T-cell (primary cell): Measurements from ENCODE around the gene ROMO1. TPM values are rescaled to one million over a fixed set of nuclear protein-coding genes. Genes with fewer than 3 reads are reported as not detected.
A peak's percentile ranks its signal among the peaks of the same experiment; 100 is the strongest.

ENCODE experiments used
- ATAC-seq, 4 experiments: fragments of 200-7000 bp in 3 of 4; fragments of 150-1000 bp in 1 of 4; cut with Tn5 transposase; replicated peaks in 1 of 4; 1 replicate in 3 of 4; 2 replicates in 1 of 4; pipeline ENCODE4 v1.10.0; 2021; ENCODE audit warnings: moderate library complexity in 3 of 4, mild to moderate bottlenecking in 2 of 4, moderate number of reproducible peaks in 1 of 4
- CTCF ChIA-PET, 2 donors: fragments of 300-600 bp; sonication (Branson Sonifier 250); formaldehyde crosslinking; loops; one replicate each; lab custom pipeline; 2022; ENCODE audit warnings: antibody characterized with exemption in 2 of 2; lab: Charles Lee
- POLR2A ChIA-PET, 2 donors: fragments of 300-600 bp; sonication (Branson Sonifier 250); formaldehyde crosslinking; loops; one replicate each; lab custom pipeline; 2022; ENCODE audit warnings: antibody characterized with exemption in 2 of 2; lab: Charles Lee
- DNase-seq, 35 experiments: peaks; one replicate each; pipeline versions ENCODE4 v3.0.0 to v3.0.0-alpha.2; 2013 to 2023
- H3K27ac ChIP-seq: one replicate; pipeline ENCODE4 v1.5.1; 2013; ENCODE audit warnings: low read length
- H3K27me3 ChIP-seq, 2 experiments: replicated peaks in 1 of 2; 1 replicate in 1 of 2; 2 replicates in 1 of 2; pipeline versions ENCODE4 v1.6.1 to v1.7.0; 2013; ENCODE audit warnings: low read length in 1 of 2, mixed read lengths in 1 of 2; ENCODE audit not compliant: control insufficient read depth in 2 of 2, insufficient read depth in 2 of 2; ENCODE audit errors: extremely low read depth in 1 of 2
- H3K36me3 ChIP-seq, 2 donors: 1 replicate in 1 of 2; 2 replicates in 1 of 2; pipeline versions ENCODE4 v1.6.1 to v1.7.0; 2013; ENCODE audit warnings: low read length in 1 of 2; ENCODE audit not compliant: control insufficient read depth in 2 of 2, insufficient read depth in 1 of 2; ENCODE audit errors: extremely low read depth in 1 of 2
- H3K4me1 ChIP-seq, 2 experiments: 1 replicate in 1 of 2; 2 replicates in 1 of 2; pipeline versions ENCODE4 v1.6.1 to v1.7.0; 2013; ENCODE audit warnings: low read length in 2 of 2, mixed read lengths in 1 of 2; ENCODE audit not compliant: insufficient read depth in 2 of 2, control insufficient read depth in 1 of 2; ENCODE audit errors: extremely low read depth in 1 of 2
- H3K4me3 ChIP-seq, 2 donors: 1 replicate in 1 of 2; 2 replicates in 1 of 2; pipeline versions ENCODE4 v1.5.1 to v1.7.0; 2013; ENCODE audit warnings: mild to moderate bottlenecking in 2 of 2, low read length in 1 of 2, moderate library complexity in 1 of 2; ENCODE audit not compliant: control insufficient read depth in 1 of 2; ENCODE audit errors: extremely low read depth in 1 of 2
- H3K9me3 ChIP-seq: 2 replicates; pipeline ENCODE4 v1.7.0; 2013
- H3K27ac Mint-ChIP-seq, 2 donors: one replicate each; pipeline ENCODE4 v1.8.0; 2020 to 2021; ENCODE audit warnings: mild to moderate bottlenecking in 2 of 2, mixed read lengths in 2 of 2
- H3K27me3 Mint-ChIP-seq, 2 donors: one replicate each; pipeline ENCODE4 v1.8.0; 2021 to 2022; ENCODE audit warnings: mixed read lengths in 2 of 2
- H3K36me3 Mint-ChIP-seq: one replicate; pipeline ENCODE4 v1.8.0; 2021; ENCODE audit warnings: mixed read lengths
- H3K4me1 Mint-ChIP-seq, 3 donors: one replicate each; pipeline ENCODE4 v1.8.0; 2020 to 2022; ENCODE audit warnings: mixed read lengths in 3 of 3, mild to moderate bottlenecking in 1 of 3
- H3K4me3 Mint-ChIP-seq, 3 donors: one replicate each; pipeline ENCODE4 v1.8.0; 2020 to 2022; ENCODE audit warnings: mild to moderate bottlenecking in 3 of 3, mixed read lengths in 3 of 3, moderate library complexity in 3 of 3
- H3K9me3 Mint-ChIP-seq, 3 donors: one replicate each; pipeline ENCODE4 v1.8.0; 2020 to 2022; ENCODE audit warnings: mixed read lengths in 3 of 3
- WGBS: methylation state at CpG from one replicate; pipeline ENCODE4 v1.1.5; 2013; ENCODE audit warnings: missing lambda C conversion rate; ENCODE audit not compliant: insufficient coverage; 5-methylcytosine and 5-hydroxymethylcytosine counted together
- total RNA-seq, 35 experiments: library from RNA in 6 of 35; stranded (reverse) in 6 of 35; fragments of 120-200 nt in 1 of 35; gene quantifications; one replicate each; pipeline versions ENCODE4 v1.2.1 to v1.2.4 and lab custom pipeline; 2013 to 2026

Gene ROMO1
- total RNA-seq, 5 donors from 2014 or later (not counting 1 experiment from before 2014, with no cell fraction given), result 38.4 to 79.7 (median 62.5) TPM

DNA sequence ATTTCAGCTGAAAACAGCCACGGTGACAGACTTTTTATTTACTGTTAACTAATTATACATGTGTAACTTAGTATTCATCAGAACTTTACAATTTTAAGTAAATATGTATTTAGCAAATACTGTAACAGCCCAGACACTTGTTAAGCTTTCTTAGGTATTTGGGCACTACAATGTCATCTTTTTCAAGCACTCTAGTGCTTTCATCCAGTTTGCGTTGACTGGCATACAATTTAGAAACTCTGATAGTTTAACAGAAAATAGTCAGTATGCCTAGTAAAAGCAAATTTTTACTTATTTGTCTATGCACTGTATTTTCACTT is 32.2 kb downstream of the ROMO1 start:
- peaks cover 17 to 35% of the 10 kb centered on the region in 2 experiments for H3K4me1 ChIP-seq
- H3K4me1 Mint-ChIP-seq, result peaks cover 64 to 69% (median 69%) of the 10 kb centered on the region in 3 donors
- DNase-seq (no peak), ATAC-seq (no peak)
- H3K27me3 Mint-ChIP-seq, result no peaks in the 10 kb centered on the region
- H3K36me3 Mint-ChIP-seq, result peaks cover 42% of the 10 kb centered on the region
- H3K27ac ChIP-seq, result no peak overlapping the region
- H3K36me3 ChIP-seq, result peaks cover 6 to 96% of the 10 kb centered on the region in 2 donors
- H3K9me3 ChIP-seq, result no peaks in the 10 kb centered on the region
- 100% methylated on average over 1 of the region's 2 CpGs for WGBS
- peak overlapping the region in 1 of 3 donors; percentile 45 for H3K4me3 Mint-ChIP-seq
- POLR2A ChIA-PET, result interaction anchor here (0.6 to 4.3 kb wide), 10 partner anchors 8 to 33 kb away, joined by 3 to 29 read pairs (median 7); partner anchors contain the start of gene RBM39 (in 1 of the 2)
- H3K9me3 Mint-ChIP-seq, result no peaks in the 10 kb centered on the region
- H3K27ac Mint-ChIP-seq, result no peak overlapping the region
- no peak overlapping the region for H3K4me3 ChIP-seq
- CTCF ChIA-PET, result interaction anchor here in 1 of 2 donors (0.9 to 2.7 kb wide), 2 partner anchors 8 to 11 kb away, joined by 4 to 13 read pairs; partner anchors contain the start of gene RBM39
- no peaks in the 10 kb centered on the region for H3K27me3 ChIP-seq

DNA sequence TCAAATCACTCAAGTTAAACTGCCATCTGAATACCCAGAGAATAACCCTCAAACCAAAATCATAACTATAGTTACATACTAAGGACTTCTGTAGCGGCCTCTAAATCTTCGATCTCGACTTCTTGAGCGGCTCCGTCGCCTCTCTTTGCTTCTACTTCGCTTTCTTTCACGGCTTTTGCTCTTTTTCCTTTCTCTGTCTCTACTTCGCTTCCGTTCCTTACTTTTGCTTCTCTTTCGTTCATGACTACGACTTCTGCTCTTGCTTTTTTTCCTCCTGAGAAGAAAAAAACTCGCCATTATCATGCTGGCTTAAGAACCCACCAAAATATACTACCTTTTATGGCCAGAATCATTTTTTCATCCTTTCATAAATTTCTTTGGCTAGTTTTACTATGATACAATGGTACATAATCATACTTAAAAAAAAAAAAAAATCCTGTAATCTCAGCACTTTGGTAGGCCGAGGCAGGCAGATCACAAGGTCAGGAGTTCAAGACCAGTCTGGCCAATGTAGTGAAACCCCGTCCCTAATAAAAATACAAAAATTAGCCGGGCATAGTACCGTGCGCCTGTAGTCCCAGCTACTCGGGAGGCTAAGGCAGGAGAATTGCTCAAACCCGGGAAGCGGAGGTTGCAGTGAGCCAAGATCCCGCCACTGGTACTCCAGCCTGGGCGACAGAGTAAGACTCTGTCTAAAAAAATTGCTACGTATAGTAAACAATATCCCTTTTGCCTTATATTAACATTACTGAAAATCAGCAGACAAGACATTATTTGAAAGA is 32.8 kb downstream of the ROMO1 start:
- WGBS, result 96% methylated on average over 14 of the region's 24 CpGs
- Mint-ChIP-seq H3K27me3 (no peaks in the 10 kb centered on the region), H3K4me1 (peaks cover 65 to 70% (median 67%) of the 10 kb centered on the region in 3 donors), H3K4me3 (peak overlapping the region; percentile 28 to 45 (median 37)), H3K9me3 (no peaks in the 10 kb centered on the region), H3K36me3 (peaks cover 37% of the 10 kb centered on the region), H3K27ac (peak overlapping the region in 1 of 2 donors; percentile 30)
- H3K36me3 ChIP-seq, result peaks cover under 1 to 94% of the 10 kb centered on the region in 2 donors
- no peak for DNase-seq
- ChIA-PET CTCF (interaction anchor here in 1 of 2 donors (0.5 kb wide), 1 partner anchor 276 kb away, joined by 7 read pairs; the partner anchor contains the start of gene CEP250), POLR2A (interaction anchor here in 1 of 2 donors (1.1 to 4.3 kb wide), 5 partner anchors 7 to 21 kb away, joined by 8 to 29 read pairs (median 25); partner anchors contain the start of gene RBM39)
- H3K9me3 ChIP-seq, result no peaks in the 10 kb centered on the region
- H3K4me1 ChIP-seq, result peaks cover 24 to 37% of the 10 kb centered on the region in 2 experiments
- ATAC-seq, result no peak
- no peak overlapping the region for H3K27ac ChIP-seq
- H3K27me3 ChIP-seq, result no peaks in the 10 kb centered on the region
- no peak overlapping the region for H3K4me3 ChIP-seq

DNA sequence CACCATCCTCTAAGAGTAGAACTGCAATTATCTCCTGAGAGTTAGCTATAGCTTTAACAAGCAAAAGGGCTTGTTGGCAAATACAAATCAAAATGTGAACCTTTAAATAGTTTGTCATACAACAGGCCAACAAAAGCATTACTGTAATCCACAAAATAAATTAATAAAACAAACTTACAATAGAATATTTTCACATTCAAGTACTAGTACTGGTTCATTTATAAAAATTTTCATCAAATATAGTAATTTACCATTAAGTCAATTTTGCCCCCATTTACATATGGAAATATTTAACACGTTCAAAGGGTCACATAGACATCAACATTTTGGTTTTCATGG is 33.4 kb downstream of the ROMO1 start:
- peak overlapping the region in 1 of 3 donors; percentile 45 for H3K4me3 Mint-ChIP-seq
- no peaks in the 10 kb centered on the region for H3K27me3 Mint-ChIP-seq
- ATAC-seq (no peak), DNase-seq (no peak)
- H3K4me1 Mint-ChIP-seq, result peaks cover 69 to 70% (median 69%) of the 10 kb centered on the region in 3 donors
- H3K4me1 ChIP-seq, result peaks cover 29 to 37% of the 10 kb centered on the region in 2 experiments
- POLR2A ChIA-PET, result interaction anchor here (0.7 to 1.1 kb wide), 2 partner anchors 8 to 22 kb away, joined by 6 to 8 read pairs; no protein-coding TSS in a partner anchor
- WGBS, result 67% methylated on average over 1 of the region's 1 CpG
- no peaks in the 10 kb centered on the region for H3K9me3 Mint-ChIP-seq
- no peaks in the 10 kb centered on the region for H3K27me3 ChIP-seq
- H3K36me3 Mint-ChIP-seq, result peaks cover 37% of the 10 kb centered on the region
- peaks cover 0 to 96% of the 10 kb centered on the region in 2 donors for H3K36me3 ChIP-seq
- no peak overlapping the region for H3K27ac Mint-ChIP-seq
- H3K27ac ChIP-seq, result no peak overlapping the region
- CTCF ChIA-PET, result interaction anchor here in 1 of 2 donors (0.5 kb wide), 1 partner anchor 277 kb away, joined by 7 read pairs; the partner anchor contains the start of gene CEP250
- no peaks in the 10 kb centered on the region for H3K9me3 ChIP-seq
- no peak overlapping the region for H3K4me3 ChIP-seq

DNA sequence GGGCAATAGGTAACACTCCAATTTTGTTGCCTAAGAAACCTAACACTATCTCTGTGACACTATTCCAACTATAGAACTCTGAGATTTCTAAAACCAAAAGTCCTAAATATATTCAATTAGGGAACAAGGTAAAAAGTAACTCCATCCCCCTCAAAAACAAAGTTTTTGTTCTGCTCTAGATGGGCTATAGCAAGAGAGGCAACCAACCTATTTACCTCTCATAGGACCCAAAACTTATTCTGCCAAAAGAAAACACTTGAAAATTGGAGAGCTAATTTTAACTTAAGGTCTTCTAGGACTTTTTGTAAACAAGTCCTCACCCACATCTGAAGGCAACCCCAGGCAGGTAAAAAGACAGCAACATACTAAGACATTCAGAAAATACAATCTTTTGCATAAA is 35.2 kb downstream of the ROMO1 start:
- peaks cover 44 to 50% of the 10 kb centered on the region in 2 experiments for H3K4me1 ChIP-seq
- Mint-ChIP-seq H3K36me3 (peaks cover 46% of the 10 kb centered on the region), H3K27me3 (no peaks in the 10 kb centered on the region), H3K9me3 (no peaks in the 10 kb centered on the region), H3K4me1 (peaks cover 80 to 86% (median 82%) of the 10 kb centered on the region in 3 donors), H3K27ac (peak overlapping the region in 1 of 2 donors; percentile 66), H3K4me3 (peak overlapping the region; percentile 15 to 53 (median 45))
- peak overlapping the region; percentile 15 for H3K27ac ChIP-seq
- DNase-seq, result no peak
- no peak for ATAC-seq
- POLR2A ChIA-PET, result interaction anchor here (0.5 to 2.3 kb wide), 11 partner anchors 8 to 133 kb away, joined by 3 to 11 read pairs (median 3); partner anchors contain the start of gene RBM39 (in 1 of the 2)
- H3K36me3 ChIP-seq, result peaks cover 0 to 97% of the 10 kb centered on the region in 2 donors
- H3K27me3 ChIP-seq, result no peaks in the 10 kb centered on the region
- CTCF ChIA-PET, result interaction anchor here (0.6 to 1.1 kb wide), 2 partner anchors 24 to 85 kb away, joined by 3 read pairs; no protein-coding TSS in a partner anchor
- H3K4me3 ChIP-seq, result no peak overlapping the region
- no peaks in the 10 kb centered on the region for H3K9me3 ChIP-seq

DNA sequence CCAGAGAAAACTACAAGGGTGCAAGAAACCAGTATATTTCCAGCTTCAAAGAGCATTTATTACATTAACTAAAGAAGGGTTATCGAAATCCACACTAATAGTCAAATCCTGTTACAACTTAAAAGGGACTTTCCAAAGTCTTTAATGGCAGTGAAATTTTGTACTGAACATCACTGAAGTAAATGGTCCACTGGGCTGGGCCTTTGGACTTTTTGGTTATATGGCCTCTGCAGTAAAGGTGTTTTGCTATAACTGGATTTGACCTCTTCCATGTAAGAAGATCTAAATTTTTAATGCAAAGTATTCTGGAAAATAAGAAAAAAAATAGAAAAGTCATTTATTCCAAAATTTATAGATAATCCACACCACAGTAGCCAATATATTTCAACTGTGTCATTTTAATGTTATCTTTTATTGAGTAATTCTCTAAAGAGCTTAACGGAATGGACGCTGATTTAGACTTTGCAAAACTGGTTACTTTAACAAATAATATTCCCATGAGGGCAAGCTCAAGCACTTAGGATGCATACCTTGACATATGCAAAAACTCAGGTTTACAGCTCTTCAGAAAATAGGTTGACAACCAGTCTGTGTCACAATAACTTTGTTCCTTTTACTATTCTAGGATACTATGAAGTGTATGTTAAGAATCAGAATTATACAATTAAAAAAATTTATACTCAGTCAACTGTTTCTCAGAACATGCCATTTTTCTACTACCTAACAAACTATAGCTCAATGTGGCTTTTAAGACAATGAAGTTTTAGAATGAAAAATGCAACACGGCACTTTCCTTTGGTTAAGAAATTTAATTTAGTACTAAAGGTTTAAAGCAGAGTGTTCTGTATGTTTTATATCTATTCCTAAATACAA is 35.8 kb downstream of the ROMO1 start:
- CTCF ChIA-PET, result interaction anchor here (0.6 to 1.1 kb wide), 7 partner anchors 12 to 1633 kb away, joined by 3 to 4 read pairs (median 3); no protein-coding TSS in a partner anchor
- H3K27ac ChIP-seq, result peak overlapping the region; percentile 15
- Mint-ChIP-seq H3K4me3 (peak overlapping the region; percentile 50 to 94 (median 53)), H3K27ac (peak overlapping the region in 1 of 2 donors; percentile 66), H3K27me3 (no peaks in the 10 kb centered on the region), H3K4me1 (peaks cover 80 to 86% (median 82%) of the 10 kb centered on the region in 3 donors), H3K9me3 (no peaks in the 10 kb centered on the region), H3K36me3 (peaks cover 48% of the 10 kb centered on the region)
- no peaks in the 10 kb centered on the region for H3K27me3 ChIP-seq
- DNase-seq (no peak), ATAC-seq (no peak)
- POLR2A ChIA-PET, result interaction anchor here (0.5 to 2.3 kb wide), 19 partner anchors 10 to 134 kb away, joined by 3 to 13 read pairs (median 4); partner anchors contain the start of gene PHF20 (in 1 of the 2)
- H3K9me3 ChIP-seq, result no peaks in the 10 kb centered on the region
- WGBS, result no CpG with 5 or more reads among the region's 4 CpGs
- H3K36me3 ChIP-seq, result peaks cover 0 to 95% of the 10 kb centered on the region in 2 donors
- no peak overlapping the region for H3K4me3 ChIP-seq
- peaks cover 45 to 55% of the 10 kb centered on the region in 2 experiments for H3K4me1 ChIP-seq
